GM18498 (cell line): ENCODE results near the gene MYO7B.

Experiments used
- ATAC-seq: cut with Tn5 transposase; IDR thresholded peaks from one replicate; pipeline ENCODE4 v1.9.1; 2021; ENCODE audit warnings: mild to moderate bottlenecking, moderate library complexity; ENCODE audit not compliant: unreplicated experiment

MYO7B gene

GRCh38 chr2:127658641-127659407 is 123.3 kb downstream of the MYO7B start:
- ATAC-seq = no peak

GRCh38 chr2:127659408-127660290 is 124.2 kb downstream of the MYO7B start:
- ATAC-seq = no peak

GRCh38 chr2:127660291-127660578 is 124.8 kb downstream of the MYO7B start:
- no peak for ATAC-seq

DNA sequence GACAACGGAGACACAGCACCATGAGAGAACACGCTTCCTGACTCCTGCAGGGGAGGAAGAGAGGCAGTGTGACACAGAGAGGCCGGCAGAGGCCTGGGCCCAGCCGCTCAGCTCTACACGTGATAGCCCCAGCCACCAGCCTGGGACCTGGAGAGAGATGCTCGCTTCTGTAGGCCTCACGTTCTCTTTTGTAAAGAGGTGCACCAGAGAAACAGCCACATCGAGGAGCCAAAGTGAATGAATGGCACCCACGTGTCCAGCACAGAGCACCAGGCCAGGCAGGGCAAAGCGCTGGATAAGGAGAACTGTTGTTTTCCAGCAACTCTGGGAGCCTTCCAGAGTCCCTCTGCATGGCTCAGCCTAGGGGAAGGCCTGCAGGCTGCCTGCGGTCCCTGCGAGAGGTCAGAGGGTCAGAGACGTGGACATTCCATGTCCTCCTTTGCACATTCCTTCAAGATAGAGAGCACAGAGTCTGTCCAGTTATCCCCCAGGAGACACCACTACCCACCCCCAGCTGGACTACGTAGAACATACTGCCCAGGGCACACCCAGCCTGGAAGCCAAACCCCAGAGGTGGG is 125.7 kb downstream of the MYO7B start:
- no peak for ATAC-seq

- no peak for ATAC-seq
These were observed 126.5 kb downstream of the MYO7B start for GRCh38 chr2:127661949-127662510.

- ATAC-seq = no peak
These were observed 127.6 kb downstream of the MYO7B start for GRCh38 chr2:127662937-127663565.

DNA sequence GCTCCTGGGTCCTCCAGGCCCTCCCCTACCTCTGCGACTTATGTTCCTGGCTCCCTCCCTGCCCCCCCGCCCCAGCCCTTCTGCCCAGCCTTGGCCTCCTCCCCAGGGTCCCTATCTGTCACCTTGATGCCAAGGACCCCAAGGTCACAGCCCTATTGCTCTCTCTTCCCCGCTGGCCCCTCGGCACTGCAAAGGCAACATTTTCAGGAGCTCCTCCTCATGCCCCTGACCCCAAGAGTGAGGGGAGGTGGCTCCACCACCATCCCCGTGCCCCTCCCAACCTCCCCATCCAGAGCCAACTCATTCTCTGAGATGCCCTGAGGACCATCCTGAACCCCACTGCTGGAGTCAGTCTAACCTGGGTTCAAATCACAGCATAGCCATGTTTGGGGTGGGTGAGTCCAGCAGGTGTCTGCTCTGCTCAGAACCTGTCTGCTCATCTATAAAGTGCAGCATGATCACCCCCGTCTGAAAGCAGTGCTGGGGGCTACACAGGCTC is 128.1 kb downstream of the MYO7B start:
- no peak for ATAC-seq

DNA sequence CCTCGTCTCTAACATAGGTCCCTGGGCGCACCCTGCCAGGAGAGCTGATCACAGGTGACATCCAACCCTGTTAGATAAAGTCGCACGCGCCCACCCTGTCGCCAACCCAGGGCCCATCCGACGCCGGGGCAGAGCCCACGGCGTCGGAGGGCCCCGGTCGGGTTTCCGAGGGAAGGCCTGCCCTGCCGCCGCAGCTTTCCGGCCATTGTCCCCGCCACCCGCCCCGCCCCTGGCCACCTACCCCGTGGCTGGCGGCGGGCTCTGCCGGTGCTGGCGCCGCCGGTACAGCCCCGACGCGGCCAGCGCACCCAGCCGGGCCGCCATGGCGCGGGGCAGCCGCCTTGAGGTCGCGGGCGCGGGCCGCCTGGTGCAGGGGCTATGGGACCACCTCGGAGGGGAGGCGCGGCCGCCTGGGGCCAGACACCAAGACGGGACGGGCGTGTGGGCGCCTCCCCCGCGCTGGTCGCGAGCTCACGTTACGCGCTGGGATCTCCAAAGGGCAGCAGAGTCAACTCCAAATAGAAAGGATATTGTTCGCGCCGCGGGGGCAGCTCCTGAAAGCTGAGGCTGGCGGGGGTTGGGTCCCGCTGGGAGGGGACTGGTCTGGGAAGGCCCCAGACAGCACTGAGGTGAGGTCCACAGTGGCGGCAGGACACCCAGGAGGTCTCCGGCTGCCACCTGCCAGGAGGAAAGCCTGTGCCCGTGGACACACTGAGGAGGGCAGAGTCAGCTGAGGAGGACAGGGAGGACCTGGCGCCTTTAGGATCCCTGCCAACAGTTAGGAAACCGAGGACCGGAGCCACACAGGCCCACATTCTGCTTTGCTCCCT is 128.8 kb downstream of the MYO7B start:
- ATAC-seq = no peak

DNA sequence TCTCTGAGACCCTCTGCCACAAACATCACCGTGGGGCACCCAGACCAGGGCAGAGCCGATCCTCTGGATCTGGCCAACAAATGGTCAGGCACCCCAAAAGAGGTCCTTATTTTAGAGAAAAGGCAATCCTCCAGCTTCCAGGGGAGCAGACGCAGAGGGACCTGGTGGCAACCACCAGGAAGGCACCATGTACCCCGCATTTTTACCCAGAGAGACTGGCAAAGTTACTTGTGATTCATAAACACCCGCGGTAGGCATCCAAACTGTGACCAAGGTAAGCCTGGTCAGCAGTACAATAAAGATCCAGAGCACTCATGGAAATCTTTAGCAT is 129.4 kb downstream of the MYO7B start:
- no peak for ATAC-seq

DNA sequence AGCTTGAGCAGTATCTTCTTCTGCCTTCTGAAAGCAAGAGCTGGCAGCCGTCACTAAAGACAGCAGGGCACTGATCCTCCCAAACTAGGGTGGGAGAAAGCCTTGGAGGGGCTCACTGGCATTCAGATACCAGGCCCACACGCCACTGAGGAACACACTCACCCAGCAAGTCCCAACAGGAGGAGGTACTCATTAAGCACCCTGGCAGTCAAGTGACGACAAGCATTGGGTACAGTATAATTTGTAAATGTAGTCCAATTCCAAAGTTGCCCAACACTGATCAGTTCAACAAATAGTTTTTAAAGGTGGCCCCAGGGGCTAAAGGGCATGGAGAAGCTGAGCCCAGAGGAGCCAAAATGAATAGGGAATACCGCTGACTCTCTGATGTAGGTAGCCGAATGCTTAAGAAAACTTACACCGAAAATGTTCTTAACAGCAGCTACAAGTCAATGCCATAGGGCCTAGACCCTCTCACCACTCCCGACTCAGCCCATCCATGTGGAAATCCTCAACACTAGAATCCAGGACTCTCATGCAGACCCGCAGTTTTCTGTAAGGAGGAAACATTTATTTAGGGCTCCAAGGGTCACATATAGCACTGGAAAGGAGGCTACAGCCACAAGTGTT is 129.9 kb downstream of the MYO7B start:
- no peak for ATAC-seq

- no peak for ATAC-seq
These were observed 133.6 kb downstream of the MYO7B start for GRCh38 chr2:127669056-127669455.

DNA sequence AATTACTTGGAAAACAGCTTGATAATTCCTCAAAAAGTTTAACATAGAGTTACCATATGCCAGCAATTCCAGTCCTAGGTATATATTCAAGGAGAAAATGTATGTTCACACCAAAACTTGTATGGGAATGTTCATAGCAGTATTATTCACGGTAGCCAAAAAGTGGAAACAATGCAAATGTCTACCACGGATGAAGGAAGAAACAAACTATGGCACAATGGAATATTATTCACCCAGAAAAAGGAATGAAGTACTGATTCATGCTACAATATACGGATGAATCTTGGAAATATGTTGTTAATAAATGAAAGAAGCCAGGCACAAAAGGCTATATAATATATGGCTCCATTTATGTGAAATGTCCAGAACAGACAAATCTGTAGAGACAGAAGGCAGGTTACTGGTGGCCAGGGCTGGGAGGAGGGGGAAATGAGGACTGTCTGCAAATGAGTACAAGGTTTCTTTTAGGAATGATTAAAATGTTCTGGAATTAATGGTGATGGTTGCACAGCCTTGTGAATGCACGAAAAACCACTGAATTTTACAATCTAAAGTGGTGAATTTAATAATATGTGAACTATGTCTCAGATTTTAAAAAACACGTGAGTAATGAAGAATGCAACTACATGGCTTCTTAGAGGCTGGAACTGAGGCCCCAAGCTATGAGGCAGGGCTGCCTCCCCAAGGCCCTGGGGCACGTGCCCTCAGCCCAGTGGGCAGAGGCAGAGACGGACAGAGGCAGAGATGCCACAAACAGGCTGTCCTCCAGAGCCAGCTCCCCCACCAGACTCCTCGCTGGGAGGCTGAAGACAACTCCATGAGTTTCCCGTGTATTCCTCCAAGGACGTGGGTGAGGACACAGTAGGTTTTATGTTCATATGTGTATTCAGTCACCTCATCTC is 134.8 kb downstream of the MYO7B start:
- ATAC-seq = no peak

DNA sequence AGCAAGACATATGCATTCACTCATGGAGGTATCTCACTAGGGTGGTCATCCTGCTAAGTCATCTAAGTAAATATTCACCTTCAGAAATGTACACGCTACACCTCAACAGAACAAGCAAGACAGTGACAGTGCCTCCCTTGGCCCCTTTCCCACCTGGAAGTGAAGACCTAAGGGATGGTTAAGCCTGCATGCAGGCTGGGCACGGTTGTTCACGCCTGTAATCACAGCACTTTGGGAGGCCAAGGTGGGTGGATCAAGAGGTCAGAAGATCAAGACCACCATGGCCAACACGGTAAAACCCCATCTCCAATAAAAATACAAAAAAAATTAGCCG is 135.4 kb downstream of the MYO7B start:
- no peak for ATAC-seq

GRCh38 chr2:127671557-127672302 is 136.2 kb downstream of the MYO7B start:
- ATAC-seq = no peak

DNA sequence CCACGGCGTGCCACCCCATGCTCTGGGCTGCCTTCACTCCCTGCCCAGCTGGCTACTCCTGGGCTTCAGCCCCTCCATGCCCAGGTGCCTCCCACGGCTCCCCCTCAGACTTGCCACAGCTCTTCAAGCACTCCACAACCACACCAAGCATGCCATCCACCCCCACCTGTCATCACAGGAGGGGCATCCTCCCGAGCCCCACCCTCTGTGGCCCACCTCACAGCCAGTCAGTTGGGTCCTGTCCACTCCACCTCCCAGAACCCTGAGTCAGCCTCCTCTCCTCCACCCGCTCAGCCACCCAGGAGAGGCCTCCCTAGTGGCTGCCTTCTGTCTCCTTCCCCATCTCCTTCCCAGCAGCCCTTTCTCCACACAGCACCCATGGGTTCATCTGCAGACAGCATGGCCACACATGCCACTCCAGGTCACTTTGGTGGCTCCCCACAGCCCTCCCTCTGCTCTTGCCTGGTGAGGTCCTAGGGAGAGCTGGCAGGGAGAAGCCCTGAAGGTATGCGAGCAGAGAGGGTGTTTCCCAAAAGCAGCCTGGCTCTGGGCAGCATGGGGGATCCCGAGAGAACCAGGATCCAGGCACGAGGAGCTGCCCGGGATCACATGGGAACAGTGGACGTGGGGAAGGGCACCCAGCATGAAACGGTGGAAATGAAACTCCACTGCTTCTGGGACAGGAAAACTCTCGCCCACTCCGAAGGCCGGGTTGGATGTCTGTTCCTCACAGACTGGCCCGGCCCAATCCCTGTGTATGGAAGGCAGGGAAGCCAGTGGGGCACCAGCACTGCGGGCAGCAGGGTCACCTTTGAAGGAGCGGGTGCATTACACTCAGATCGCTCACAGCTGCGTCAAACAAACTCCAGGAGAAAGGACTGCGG is 137.1 kb downstream of the MYO7B start:
- ATAC-seq = no peak

GRCh38 chr2:127673291-127674069 is 138.0 kb downstream of the MYO7B start:
- no peak for ATAC-seq
